Measurements from ENCODE around the gene CFAP46. TPM values are rescaled to one million over a fixed set of nuclear protein-coding genes. Genes with fewer than 3 reads are reported as not detected.

Gene CFAP46
- total RNA-seq, 1 donor from 2014 or later = 10.9 TPM

GRCh38 chr10:132820056-132820455, 122.3 kb downstream of the CFAP46 start:
- no peak for TF ChIP-seq CTCF (conservative IDR thresholded peaks at IDR 0.05)
- peak; percentile 40 for DNase-seq (ENCODE audit: extremely low spot score, unreplicated experiment)
- H3K27me3 Mint-ChIP-seq = peaks cover 34% of the 10 kb centered on the region
- peaks cover 5% of the 10 kb centered on the region for H3K4me1 Mint-ChIP-seq (ENCODE audit: unreplicated experiment)
- no peak overlapping the region for H3K4me3 Mint-ChIP-seq
- no peaks in the 10 kb centered on the region for H3K36me3 Mint-ChIP-seq
- no peak overlapping the region for H3K27ac Mint-ChIP-seq
- H3K9me3 Mint-ChIP-seq = peaks cover 13% of the 10 kb centered on the region

- Mint-ChIP-seq H3K9me3 (peaks cover 13% of the 10 kb centered on the region), H3K27me3 (peaks cover 37% of the 10 kb centered on the region), H3K4me3 (no peak overlapping the region), H3K27ac (no peak overlapping the region), H3K4me1 (ENCODE audit: unreplicated experiment) (peaks cover 5% of the 10 kb centered on the region), H3K36me3 (no peaks in the 10 kb centered on the region)
- TF ChIP-seq CTCF (conservative IDR thresholded peaks at IDR 0.05) = no peak
- peak; percentile 64 for DNase-seq (ENCODE audit: extremely low spot score, unreplicated experiment)
Observed at GRCh38 chr10:132817701-132818211, 124.6 kb downstream of the CFAP46 start.

GRCh38 chr10:132816718-132817117, 125.7 kb downstream of the CFAP46 start:
- no peak for TF ChIP-seq CTCF (conservative IDR thresholded peaks at IDR 0.05)
- no peak overlapping the region for H3K27ac Mint-ChIP-seq
- H3K9me3 Mint-ChIP-seq = peaks cover 13% of the 10 kb centered on the region
- H3K4me3 Mint-ChIP-seq = no peak overlapping the region
- H3K36me3 Mint-ChIP-seq = no peaks in the 10 kb centered on the region
- peak; percentile 25 for DNase-seq (ENCODE audit: extremely low spot score, unreplicated experiment)
- H3K4me1 Mint-ChIP-seq (ENCODE audit: unreplicated experiment) = peaks cover 5% of the 10 kb centered on the region
- H3K27me3 Mint-ChIP-seq = peaks cover 37% of the 10 kb centered on the region

GRCh38 chr10:132815168-132815857, 127.1 kb downstream of the CFAP46 start:
- Mint-ChIP-seq H3K4me1 (ENCODE audit: unreplicated experiment) (peaks cover 5% of the 10 kb centered on the region), H3K27ac (no peak overlapping the region), H3K4me3 (no peak overlapping the region), H3K36me3 (no peaks in the 10 kb centered on the region), H3K9me3 (peaks cover 13% of the 10 kb centered on the region), H3K27me3 (peaks cover 37% of the 10 kb centered on the region)
- no peak for TF ChIP-seq CTCF (conservative IDR thresholded peaks at IDR 0.05)
- DNase-seq (ENCODE audit: extremely low spot score, unreplicated experiment) = peak; percentile 61

GRCh38 chr10:132814469-132814856, 127.9 kb downstream of the CFAP46 start:
- Mint-ChIP-seq H3K27me3 (peaks cover 30% of the 10 kb centered on the region), H3K4me1 (ENCODE audit: unreplicated experiment) (peaks cover 5% of the 10 kb centered on the region), H3K9me3 (peaks cover 7% of the 10 kb centered on the region), H3K36me3 (no peaks in the 10 kb centered on the region), H3K4me3 (no peak overlapping the region), H3K27ac (no peak overlapping the region)
- no peak for TF ChIP-seq CTCF (conservative IDR thresholded peaks at IDR 0.05)
- DNase-seq (ENCODE audit: extremely low spot score, unreplicated experiment) = no peak

Data from type B pancreatic cell (in vitro differentiated cells).